NCI-H2029 treated with DMSO at 0.1 percent for 48 hours (cell line): Measurements from ENCODE around the gene PRKCA.
"Not testable (repeated sequence)": the region's sequence is repeated elsewhere in the genome, so short reads cannot be mapped to it uniquely, and the experiment has no call there.

ENCODE experiments used
- DNase-seq: peaks from one replicate; lab custom pipeline; 2025; lab: John Stamatoyannopoulos, UW

The PRKCA gene

GRCh38 chr17:66301864-66302741, at the start of gene PRKCA:
TSS of gene PRKCA (plus strand) at chr17:66302613.
- DNase-seq: no peak

GRCh38 chr17:66253458-66253857, 49.0 kb upstream of the PRKCA start:
- not testable (repeated sequence) for DNase-seq

- peak; percentile 36 for DNase-seq
Measured at GRCh38 chr17:66255112-66255511, 47.3 kb upstream of the PRKCA start.

GRCh38 chr17:66255527-66255971, 46.9 kb upstream of the PRKCA start:
- no peak for DNase-seq

- no peak for DNase-seq
Measured at GRCh38 chr17:66260275-66260674, 42.1 kb upstream of the PRKCA start.

- DNase-seq: no peak
Measured at GRCh38 chr17:66260688-66261087, 41.7 kb upstream of the PRKCA start.

- no peak for DNase-seq
Measured at GRCh38 chr17:66262767-66263166, 39.6 kb upstream of the PRKCA start.

- no peak for DNase-seq
Measured at GRCh38 chr17:66264696-66265095, 37.7 kb upstream of the PRKCA start.

- no peak for DNase-seq
Measured at GRCh38 chr17:66268247-66268927, 34.0 kb upstream of the PRKCA start.

GRCh38 chr17:66270106-66270505, 32.3 kb upstream of the PRKCA start:
- DNase-seq: no peak

- no peak for DNase-seq
Measured at GRCh38 chr17:66271512-66271911, 30.9 kb upstream of the PRKCA start.

GRCh38 chr17:66272811-66273585, 29.4 kb upstream of the PRKCA start:
- DNase-seq: no peak

GRCh38 chr17:66273586-66273848, 28.9 kb upstream of the PRKCA start:
- DNase-seq: no peak

GRCh38 chr17:66275651-66276050, 26.8 kb upstream of the PRKCA start:
- DNase-seq: no peak

- DNase-seq: no peak
Measured at GRCh38 chr17:66276328-66276937, 26.0 kb upstream of the PRKCA start.

GRCh38 chr17:66277191-66277590, 25.2 kb upstream of the PRKCA start:
- no peak for DNase-seq

GRCh38 chr17:66281661-66282369, 20.6 kb upstream of the PRKCA start:
- no peak for DNase-seq

GRCh38 chr17:66283296-66283934, 19.0 kb upstream of the PRKCA start:
- no peak for DNase-seq

GRCh38 chr17:66283971-66284370, 18.4 kb upstream of the PRKCA start:
- no peak for DNase-seq

- no peak for DNase-seq
Measured at GRCh38 chr17:66285149-66285548, 17.3 kb upstream of the PRKCA start.

- no peak for DNase-seq
Measured at GRCh38 chr17:66287911-66288310, 14.5 kb upstream of the PRKCA start.
